Dedifferentiated amniotic fluid mesenchymal stem cell (primary cell): ENCODE data around the gene TRAPPC10.

ENCODE experiments used
- DNase-seq: peaks from one replicate; pipeline ENCODE4 v3.0.0-alpha.2; 2016; ENCODE audit errors: extremely low spot score

The TRAPPC10 gene, protein sequence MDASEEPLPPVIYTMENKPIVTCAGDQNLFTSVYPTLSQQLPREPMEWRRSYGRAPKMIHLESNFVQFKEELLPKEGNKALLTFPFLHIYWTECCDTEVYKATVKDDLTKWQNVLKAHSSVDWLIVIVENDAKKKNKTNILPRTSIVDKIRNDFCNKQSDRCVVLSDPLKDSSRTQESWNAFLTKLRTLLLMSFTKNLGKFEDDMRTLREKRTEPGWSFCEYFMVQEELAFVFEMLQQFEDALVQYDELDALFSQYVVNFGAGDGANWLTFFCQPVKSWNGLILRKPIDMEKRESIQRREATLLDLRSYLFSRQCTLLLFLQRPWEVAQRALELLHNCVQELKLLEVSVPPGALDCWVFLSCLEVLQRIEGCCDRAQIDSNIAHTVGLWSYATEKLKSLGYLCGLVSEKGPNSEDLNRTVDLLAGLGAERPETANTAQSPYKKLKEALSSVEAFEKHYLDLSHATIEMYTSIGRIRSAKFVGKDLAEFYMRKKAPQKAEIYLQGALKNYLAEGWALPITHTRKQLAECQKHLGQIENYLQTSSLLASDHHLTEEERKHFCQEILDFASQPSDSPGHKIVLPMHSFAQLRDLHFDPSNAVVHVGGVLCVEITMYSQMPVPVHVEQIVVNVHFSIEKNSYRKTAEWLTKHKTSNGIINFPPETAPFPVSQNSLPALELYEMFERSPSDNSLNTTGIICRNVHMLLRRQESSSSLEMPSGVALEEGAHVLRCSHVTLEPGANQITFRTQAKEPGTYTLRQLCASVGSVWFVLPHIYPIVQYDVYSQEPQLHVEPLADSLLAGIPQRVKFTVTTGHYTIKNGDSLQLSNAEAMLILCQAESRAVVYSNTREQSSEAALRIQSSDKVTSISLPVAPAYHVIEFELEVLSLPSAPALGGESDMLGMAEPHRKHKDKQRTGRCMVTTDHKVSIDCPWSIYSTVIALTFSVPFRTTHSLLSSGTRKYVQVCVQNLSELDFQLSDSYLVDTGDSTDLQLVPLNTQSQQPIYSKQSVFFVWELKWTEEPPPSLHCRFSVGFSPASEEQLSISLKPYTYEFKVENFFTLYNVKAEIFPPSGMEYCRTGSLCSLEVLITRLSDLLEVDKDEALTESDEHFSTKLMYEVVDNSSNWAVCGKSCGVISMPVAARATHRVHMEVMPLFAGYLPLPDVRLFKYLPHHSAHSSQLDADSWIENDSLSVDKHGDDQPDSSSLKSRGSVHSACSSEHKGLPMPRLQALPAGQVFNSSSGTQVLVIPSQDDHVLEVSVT

GRCh38 chr21:44011579-44012473 lies at the start of gene TRAPPC10:
TRAPPC10 (plus strand) TSS chr21:44012309; CDS start chr21:44012494, 185 bp downstream.
- peak; percentile 73 for DNase-seq

DNA sequence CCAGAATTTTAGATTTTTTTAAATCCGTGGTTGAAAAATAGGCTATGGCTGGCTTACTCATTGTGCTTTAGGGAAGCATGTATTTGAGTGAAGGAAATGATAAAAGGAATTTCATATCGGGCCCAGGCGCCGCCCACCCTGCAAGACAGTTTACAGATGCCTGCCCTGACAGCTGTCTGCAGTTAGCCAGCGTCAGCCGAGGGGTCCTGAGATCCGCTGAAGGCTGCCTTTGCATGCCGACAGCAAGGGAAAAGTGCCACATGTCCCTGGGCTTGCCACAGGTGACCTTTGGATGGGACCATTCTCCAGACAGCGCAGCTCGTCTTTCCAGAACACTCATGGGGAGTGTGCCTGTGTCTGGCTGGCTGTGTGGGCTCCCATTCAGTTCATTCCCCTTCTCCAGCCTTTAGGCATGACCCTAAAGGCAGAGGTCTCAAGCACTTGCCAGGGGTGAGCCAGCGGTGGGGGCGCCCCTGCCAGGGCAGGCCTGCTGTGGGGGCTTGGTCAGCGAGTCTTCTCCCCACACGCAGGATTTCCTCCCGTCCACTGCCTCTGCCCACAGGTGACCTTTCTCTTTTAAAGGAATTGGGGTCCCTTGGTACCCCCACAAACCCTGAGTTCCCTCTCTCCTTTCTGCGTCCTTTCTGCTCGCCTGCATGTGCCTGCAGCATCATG lies 46.1 kb upstream of the TRAPPC10 start:
- DNase-seq: no peak

GRCh38 chr21:43966946-43967512 lies 45.1 kb upstream of the TRAPPC10 start:
- no peak for DNase-seq

DNA sequence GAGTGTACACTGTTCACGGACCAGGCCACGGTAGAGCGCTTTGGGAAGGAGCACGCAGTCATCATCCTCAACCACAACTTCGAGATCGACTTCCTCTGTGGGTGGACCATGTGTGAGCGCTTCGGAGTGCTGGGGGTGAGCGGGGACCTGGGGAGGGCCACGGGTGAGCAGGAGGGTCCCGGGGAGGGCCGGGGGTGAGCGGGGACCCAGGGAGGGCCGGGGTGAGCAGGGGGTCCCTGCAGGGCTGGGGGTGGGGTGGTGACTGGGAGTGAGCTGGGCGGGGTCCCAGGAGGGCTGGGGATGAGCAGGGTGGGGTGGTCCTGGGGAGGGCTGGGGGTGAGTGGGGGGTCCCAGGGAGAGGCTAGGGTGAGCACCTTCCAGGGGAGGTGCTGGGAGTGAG lies 44.1 kb upstream of the TRAPPC10 start:
- no peak for DNase-seq

DNA sequence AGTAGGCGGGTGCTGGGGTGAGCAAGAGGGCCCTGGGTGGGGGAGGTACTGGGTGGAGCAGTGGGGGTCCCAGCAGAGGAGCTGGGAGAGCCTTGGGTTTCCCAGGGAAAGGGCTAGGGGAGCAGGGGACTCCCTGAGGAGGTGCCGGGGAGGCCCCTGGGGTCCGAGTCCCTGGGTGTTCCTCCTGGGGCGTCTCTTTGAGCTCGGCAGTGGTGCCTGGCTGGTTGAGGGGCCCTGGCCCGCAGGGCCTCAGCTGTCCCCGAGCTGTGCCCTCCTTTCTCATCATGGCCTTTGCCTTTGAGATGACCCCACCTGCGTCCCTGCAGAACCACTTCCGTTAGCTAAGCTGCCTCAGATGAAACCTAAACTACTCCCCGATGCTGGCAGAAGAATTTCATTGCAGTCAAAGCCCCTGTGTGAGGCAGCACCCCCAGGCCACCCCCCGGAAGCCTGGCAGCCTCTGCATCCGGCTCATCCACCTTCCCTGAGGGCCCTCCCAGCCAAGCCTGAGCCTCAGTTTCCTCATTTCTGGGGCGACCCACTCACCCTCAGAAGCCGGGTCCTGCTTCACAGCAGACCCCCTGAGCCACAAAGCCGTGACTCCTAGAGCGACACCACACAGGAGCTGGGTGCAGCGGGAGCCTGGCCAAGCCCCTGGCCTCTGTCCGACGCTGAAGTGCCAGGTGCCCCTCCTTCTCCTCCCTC lies 43.5 kb upstream of the TRAPPC10 start:
- no peak for DNase-seq

GRCh38 chr21:43969115-43969444 lies 43.0 kb upstream of the TRAPPC10 start:
- DNase-seq: no peak

GRCh38 chr21:43970551-43970950 lies 41.6 kb upstream of the TRAPPC10 start:
- DNase-seq: no peak

- DNase-seq: no peak
Measured at GRCh38 chr21:43971201-43971991, 40.7 kb upstream of the TRAPPC10 start.

GRCh38 chr21:43971992-43972255 lies 40.2 kb upstream of the TRAPPC10 start:
- no peak for DNase-seq

GRCh38 chr21:43972850-43973633 lies 39.1 kb upstream of the TRAPPC10 start:
- DNase-seq: no peak

- no peak for DNase-seq
Measured at GRCh38 chr21:43973634-43973955, 38.5 kb upstream of the TRAPPC10 start.

DNA sequence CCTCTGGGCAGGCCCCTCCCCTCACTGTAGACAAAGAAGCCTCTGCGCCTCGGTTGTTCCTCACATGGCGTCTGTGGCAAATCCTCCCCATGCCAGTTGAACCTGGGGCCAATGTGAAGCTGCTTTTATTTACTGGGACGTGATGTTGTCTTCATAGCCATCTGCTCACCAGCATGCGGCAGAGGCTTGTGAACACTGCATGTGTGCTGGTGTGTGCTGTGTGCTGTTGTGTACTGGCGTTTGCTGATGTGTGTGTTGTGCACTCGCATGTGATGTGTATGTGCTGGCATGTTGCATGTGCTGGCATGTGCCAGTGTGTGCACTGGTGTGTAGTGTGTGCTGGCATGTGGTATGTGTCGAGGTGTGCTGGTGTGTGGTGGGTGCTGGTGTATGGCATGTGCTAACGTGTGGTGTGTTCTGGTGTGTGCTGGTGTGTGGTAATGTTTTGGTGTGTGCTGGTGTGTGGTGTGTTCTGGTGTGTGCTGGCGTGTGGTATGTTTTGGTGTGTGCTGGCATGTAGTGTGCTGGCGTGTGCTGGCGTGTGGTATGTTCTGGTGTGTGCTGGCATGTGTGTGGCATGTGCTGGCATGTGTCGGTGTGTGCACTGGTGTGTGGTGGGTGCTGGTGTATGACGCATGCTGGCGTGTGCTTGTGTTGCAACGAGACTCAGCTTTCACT lies 37.2 kb upstream of the TRAPPC10 start:
- no peak for DNase-seq

- peak; percentile 24 for DNase-seq
Measured at GRCh38 chr21:43975469-43976098, 36.5 kb upstream of the TRAPPC10 start.

DNA sequence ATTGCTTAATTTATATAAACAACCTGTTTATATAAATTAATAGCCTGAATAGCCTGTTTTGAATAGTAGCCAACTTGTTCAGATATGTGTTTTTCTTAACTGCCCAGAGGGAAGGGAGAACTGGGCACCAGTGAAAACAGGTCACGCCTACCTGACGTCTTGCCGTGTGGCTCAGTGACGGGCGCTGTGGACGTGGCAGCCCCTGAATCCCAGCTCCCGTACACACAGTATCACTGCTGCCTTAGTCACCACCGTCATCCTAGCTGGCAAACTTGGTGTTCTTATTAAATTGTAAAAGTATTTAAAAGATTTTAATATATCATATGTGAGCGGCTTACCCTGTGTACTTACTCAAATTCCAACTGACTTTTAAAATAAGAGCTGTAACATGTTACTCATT lies 35.4 kb upstream of the TRAPPC10 start:
- no peak for DNase-seq

GRCh38 chr21:43978060-43978459 lies 34.0 kb upstream of the TRAPPC10 start:
- no peak for DNase-seq

DNA sequence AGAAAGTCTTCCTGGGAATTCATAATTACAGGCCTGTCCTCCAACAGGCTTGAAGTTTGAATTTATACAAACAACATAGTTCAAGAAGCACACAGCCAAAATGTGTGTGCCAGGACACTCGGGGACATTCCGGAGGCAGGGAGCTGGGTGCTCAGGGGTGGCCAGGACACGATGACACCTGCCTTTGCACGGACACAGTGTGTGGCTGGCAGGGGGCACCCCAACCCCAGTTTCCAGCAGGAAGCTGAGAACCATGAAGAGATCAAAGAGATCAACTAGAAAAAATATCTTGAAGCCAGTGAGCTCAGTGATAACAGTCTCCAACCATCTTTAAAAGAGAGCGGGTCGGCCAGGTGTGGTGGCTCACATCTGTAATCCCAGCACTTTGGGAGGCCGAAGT lies 32.5 kb upstream of the TRAPPC10 start:
- DNase-seq: no peak

DNA sequence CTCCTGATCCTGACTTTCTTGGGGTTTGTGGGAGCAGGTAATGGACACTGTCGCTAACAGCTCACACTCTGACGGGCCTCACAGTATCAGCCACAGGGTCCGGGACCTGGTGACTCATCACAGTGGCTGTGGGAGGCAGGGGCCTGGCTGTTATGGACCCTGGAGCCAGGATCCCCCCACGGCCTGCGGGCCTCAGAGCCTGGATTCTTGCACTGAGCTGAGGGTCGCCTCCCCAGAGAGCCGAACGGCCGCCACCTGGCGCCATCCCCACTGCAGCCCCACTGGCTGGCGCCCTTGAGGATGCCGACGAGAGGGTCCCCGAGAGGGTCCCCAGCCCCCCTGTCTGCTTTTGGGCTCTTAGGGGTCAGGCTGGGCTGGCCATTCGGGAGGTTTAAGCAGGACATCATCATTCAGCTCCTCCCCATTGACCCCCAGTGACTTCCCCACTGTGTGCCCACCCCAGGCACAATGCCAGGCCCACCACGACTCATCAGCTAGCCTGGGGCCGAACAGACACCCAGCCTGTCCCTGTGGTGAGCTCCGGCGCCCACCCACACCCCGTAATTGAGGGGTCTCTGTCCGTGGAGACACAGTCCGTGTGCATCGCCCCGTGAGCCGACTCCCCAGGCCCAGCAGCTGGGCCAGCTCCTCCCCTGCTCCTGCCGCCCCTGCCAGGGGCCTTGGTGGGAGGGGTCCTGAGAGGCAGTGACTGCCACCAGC lies 30.8 kb upstream of the TRAPPC10 start:
- no peak for DNase-seq
